ENCODE results near the gene DCLK1.

DNA sequence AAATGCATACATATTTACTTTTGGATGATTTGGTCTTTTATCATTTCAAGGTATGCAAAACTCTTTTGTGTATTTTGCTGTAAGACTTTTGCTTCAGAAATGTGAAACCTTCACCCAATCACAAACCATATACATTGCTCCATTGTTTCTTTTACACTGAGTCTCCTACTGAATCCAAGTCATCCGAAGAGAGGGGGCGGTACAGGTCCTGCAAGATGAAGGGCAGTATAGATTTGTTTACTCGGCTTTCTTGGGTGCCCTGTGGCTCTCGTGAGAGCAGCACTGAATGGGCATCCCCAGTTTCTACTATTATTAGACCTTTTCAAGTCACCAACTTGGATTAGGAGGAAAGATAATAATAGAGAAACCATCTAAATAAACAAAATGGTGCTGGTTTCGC lies 280.6 kb downstream of the DCLK1 start:
- no peak for TF ChIP-seq YY1 (IDR thresholded peaks at IDR 0.05)
- TF ChIP-seq RAD21 (IDR thresholded peaks at IDR 0.05), result no peak
